Inflammatory macrophage (primary cell): ENCODE data around the gene MYRFL.
A peak's percentile ranks its signal among the peaks of the same experiment; 100 is the strongest.

ENCODE experiments used
- DNase-seq, 2 donors: peaks; one replicate each; pipeline ENCODE4 v3.0.0-alpha.2; 2020 to 2022

Gene MYRFL

DNA sequence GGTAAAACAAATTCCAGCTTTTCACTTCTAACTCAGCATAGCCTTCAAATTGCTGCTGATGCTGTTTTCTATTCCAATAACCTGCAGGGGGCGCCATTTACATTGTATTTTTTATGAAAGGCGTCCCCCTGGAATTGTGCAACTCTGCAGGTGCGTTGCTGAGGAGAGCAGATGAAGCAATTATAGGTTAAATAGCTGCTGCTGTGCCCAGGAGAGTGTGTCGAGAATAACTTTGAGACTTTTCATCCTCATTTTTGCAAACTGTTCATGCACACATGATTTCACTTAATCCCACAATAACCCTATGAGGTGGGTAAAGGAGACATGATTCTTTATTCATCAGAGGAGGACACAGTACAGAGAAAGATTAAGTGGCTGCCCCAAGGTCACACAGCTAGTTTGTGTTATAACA is 75.7 kb downstream of the MYRFL start:
- DNase-seq = peak; percentile 37 to 54

DNA sequence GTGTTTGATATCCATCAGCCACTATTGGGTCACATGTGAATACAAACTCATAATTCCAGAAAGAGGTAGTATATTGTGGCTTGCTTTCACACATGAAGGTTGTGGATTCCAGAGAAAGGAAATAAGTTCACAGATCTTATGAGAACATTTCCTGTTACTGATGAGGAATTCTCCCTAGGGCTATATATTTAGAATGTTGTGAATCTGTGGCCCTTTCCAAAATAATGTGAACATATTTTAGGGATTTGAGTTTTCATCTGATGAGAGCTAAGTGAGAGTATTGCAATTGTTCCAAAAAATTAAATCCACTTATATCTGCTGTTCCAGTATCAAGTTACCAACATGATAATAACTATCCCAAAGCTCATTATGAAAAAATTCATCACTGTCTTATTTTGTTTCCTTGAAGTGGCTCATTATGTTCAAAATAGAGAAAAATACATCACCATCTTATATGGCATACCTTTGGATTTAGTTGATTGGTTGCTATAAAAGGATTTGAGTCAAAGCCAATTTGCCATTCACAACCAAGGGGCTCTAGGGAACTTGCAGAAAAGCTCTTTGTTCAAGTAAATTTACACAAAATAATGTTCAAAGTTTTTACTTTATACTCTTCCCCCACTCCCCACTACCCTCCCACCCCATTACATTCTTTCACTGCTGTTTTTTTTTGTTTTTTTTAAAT is 76.3 kb downstream of the MYRFL start:
- DNase-seq = no peak

DNA sequence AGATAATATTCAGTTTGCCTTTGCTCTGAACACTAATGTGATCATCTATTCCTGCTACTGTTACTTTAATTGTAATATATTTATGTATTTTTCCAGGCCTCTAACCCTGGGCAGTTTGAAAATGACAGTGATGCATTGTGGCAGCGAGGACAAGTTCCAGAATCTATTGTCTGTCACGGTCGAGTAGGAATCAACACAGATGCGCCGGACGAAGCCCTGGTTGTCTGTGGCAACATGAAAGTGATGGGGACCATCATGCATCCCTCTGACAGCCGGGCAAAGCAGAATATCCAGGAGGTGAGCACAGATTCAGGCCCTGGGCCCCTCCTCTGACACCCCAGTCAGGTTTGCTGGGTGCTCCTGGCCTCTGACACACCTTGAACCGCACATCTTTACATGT is 78.5 kb downstream of the MYRFL start:
- DNase-seq = no peak

DNA sequence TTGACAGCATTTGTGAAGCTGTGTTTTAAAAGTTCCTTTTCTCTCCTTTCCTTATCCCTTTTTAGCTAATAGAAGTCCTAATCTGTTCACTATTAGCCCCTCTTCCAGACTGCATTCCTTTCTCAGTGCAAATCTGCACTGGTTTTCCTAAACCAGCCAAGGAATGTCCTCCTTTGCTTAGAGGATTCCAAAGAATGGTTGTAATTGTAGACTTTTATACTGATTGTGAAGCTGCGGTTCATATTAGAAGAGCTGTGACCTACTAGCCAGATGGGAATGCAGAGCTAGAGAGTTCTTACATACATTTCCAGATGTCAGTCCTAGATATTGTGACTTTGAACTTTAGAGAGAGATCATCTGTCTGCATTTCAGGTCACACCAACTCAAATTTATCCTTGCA is 79.8 kb downstream of the MYRFL start:
- no peak for DNase-seq

DNA sequence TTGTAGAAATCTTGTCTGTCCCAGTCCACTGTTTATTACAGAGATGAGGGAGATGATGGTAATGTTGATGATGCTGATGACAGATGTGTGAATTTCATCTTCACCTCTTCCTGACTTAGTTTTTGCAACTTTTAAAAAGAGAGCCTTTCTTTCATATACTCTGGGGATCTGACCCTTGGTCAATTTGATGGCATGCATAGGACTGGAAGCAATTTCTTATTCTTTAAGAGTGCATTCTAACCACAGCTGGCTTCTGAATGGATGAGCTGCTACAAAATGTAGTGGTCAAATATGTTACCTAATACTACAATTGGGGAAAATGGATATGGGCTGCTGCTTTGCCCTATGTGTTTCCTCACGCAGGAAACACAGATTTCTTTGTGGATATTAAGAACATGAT is 80.8 kb downstream of the MYRFL start:
- no peak for DNase-seq

DNA sequence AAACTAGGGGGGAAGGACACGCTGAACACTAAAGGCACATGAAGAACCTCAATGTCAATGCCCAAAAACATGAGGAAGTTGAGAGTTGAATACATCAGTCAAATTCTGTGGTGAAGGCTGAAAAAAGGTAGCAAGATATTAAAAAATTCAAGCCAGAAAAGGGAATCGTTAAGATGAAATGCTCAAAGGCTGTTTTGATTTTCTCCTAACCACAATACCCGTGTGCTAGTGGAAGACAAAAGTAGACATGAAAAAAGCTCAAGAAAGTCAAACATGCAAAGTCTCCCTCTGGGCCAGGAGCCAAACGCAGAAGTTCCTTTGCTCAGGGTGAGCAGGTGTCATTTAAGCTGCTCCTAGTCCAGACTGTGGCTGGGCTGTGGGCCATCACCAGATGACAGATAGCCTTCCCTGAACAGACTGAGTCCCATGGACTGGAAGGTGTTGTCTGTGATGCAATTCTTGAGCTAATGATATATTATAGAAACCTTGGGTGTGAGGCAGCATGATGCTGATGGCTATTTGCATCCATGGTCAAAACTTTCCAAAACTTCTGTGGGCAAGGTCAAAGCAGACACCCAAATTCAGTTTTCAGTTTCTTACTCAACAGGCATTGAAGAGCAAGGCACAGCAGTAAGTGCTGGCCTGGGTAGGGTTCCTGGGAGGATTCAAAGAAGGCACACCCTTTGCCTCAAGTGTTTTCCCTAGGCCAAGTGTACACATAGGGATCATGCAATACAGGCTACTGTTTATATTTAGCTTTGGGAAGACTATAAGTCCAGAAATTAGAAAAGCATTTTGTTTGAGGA is 81.6 kb downstream of the MYRFL start:
- no peak for DNase-seq

DNA sequence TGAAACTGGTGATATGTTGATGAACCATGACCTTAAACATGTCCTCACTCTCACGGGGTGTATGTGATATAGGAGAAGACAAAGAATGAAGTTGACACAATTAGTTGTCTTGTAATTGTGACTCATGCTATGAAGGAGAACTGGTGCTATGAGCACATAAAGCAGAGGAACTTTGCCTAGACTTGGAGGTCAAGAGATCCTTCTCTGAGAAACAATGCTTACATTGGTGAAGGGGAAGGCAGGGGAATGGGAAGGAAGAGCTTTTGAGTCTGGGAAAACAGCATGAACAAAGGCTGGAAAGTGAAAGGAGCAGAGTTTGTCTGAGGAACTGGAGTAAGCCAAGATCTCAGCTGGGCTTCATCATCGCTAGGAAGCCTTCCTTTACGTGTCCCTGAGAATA is 83.2 kb downstream of the MYRFL start:
- peak; percentile 84 to 87 for DNase-seq

DNA sequence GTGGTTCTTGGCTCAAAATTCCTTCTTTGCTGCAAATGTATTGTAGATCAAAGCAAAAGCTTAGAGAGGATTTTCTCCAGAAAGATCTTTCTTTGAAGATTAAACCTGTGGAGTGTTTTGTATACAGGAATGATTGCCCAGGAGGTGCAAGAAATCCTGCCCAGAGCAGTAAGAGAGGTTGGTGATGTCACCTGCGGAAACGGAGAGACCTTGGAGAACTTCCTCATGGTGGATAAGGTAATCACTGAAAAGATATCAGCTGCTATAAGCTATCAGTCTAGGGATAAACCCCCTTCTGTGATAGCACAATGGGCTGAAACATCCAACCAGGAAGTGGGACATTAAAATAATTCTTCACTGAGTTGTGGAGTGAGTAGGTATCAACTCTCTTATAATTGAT is 85.7 kb downstream of the MYRFL start:
- no peak for DNase-seq

DNA sequence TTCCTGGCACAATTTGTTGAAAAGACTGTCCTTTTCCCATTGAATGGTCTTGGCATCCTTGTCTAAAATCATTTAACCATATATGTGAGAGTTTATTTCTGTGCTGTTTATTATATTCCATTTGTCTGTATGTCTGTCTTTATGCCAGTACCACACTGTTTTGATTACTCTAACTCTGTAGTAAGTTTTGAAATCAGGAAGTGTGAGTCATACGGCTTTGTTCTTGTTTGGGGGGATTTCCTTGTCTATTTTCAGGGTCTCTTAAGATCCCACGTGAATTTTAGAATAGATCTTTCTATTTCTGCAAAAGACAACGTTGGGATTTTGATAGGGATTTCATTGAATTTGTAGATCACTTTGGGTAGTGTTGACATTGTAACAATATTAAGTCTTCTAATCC is 88.5 kb downstream of the MYRFL start:
- DNase-seq = peak; percentile 30 to 41

DNA sequence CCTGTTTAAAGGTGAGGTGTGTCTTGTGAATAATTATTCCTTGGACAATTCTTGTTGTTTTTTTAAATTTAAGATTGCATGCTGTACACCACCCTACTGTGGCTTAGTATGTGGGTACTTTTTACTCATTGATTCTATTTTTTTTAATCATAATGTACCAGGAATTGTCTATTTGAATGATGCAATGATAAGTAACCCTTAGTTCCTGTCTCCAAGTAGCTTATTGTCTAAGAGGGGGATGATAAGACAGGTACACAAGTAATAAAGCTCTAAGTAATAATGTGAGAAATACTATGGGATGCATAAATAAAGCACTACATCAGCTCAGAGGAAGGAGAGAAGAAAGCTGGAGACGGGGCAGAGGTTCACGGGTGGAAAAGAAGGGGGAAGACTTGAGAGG is 90.9 kb downstream of the MYRFL start:
- no peak for DNase-seq

DNA sequence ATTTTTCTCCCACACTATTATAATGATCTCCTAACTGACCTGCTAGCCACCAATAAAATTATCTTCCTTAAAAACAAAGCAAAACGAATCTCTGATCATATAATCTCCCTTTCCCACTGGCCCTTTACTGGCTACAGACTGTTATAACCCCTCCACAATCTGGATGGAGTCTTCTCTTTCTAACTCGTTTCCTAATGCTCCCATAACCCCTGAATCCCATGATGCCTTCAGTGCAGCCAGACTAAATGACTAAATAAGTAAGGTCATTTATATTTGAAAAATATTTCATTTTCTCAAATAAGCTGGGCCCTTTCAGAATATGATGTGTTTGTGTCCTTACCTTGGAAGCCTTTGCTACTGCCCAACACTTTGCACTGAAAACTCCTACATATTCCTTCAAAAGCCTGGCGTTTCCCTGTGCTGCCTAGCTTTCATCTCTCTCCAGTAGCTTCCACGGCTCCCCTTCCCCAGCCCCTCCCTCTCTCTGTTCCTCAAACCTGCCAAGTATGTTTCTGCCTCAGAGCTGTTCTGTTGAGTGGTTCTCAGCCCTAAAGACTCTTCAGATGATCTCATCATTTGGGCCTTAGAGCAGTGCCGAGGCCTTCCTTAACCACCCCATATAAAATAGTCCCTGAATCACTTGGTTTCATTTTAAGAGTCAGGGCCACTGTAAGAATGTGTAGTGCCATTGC is 91.7 kb downstream of the MYRFL start:
- no peak for DNase-seq

DNA sequence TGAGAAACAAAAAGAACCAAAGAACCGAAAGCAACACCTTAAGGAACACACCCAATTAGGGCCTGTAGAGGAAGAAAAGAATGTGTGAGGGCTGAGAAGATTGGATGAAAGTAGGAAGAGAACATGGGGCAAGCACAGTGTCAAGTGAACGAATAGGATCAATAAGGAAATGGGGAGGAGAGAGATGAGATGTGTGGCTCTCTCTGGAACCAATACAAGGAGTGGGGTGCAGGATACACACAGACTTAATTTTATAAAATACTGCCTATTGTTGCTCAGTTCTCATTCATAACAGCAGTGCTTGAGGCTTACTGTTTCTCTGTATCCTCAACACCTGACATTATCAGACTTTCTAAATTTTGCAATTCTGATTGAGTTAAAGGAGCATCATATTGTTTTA is 93.3 kb downstream of the MYRFL start:
- no peak for DNase-seq

DNA sequence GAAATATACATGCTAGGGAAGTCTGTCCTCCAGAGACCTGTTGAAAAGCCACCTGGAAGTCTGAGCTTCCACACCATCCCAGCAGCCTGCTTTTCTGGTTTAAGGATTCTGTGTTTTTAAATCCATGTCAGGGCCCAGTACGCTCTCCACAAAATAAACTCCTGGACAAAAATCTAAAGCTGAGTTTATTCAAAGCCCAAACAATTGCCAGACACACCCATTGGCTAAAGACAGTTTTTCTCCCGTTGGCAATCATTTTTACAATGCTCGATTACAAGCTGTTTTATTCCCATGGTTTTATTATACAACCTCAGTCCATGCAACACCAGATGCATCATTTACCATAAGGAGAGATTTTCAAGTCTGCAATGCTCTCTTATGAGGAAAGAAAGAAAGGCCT is 94.5 kb downstream of the MYRFL start:
- no peak for DNase-seq

DNA sequence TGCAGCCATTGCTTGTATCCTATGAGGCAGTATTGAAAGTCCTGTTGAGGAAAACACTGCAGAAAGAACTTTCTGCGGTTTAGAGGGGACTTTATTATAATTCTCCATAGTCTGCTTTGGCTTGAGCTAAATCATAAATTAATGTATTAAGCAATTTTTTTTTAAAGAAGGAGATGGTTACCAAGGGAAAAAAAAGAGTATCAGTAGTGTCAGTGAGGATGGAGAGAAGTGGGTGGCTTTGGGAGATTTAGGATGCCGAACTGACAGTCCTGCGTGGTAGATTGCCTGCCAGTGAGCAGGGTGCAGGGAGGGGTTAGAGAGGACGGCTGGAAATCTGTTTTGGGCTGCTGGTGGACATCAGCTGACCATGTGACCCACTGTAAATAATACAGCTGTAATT is 96.8 kb downstream of the MYRFL start:
- no peak for DNase-seq

DNA sequence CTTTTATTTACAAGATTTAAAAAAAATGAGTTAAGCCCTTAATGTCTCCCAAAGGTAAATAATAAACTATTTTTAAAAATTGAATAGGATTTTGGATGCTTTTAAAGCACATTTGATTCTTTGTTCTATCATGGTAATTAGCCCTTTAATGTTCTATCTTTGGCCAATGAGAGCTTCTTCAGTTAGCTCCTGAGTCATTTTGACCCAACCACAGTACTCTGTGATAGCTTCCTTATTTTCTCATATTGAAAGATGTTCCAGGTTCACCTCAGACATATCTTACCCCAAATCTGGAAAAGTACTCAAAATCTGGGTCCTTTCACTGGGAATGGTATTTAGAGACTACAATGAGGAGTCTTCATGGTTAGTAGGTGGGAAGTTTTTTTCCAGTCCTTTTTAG is 98.0 kb downstream of the MYRFL start:
- DNase-seq = no peak

DNA sequence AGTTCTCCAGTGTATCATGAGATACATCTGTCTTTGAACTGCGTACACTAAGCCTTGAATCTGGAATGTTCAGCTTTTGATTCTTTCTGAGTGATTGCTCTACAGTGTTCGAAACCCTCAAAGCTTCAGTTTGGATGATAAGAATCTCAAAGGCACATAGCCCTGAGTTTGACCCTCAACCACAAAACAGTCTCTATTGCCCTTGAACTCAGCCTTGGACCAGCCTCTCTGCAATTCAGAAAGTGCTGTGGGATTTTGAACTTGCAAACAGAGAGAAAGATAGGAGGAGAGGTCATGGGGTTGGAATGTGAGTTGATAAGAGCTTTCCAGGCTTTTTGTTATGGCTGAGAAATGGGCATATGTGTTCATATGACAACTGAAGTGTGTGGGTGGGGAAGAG is 100.3 kb downstream of the MYRFL start:
- no peak for DNase-seq

DNA sequence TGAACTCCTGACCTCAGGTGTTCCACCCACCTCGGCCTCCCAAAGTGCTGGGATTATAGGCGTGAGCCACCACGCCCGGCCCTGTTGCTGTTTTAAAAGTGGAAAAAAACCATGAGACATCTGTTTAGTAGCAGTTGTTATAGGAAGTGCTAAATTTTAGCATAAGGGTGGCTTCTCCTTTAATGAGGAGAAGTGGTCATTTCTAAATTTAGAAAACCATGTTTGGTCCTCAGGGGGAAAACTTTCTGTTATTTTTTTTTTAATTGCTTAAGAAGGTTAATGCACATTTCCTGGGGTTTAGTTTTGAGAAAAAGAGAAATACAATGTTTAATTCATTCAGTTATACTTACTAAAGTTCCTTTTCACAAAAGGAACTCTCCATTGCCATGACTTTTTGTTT is 102.1 kb downstream of the MYRFL start:
- peak; percentile 54 to 77 for DNase-seq

DNA sequence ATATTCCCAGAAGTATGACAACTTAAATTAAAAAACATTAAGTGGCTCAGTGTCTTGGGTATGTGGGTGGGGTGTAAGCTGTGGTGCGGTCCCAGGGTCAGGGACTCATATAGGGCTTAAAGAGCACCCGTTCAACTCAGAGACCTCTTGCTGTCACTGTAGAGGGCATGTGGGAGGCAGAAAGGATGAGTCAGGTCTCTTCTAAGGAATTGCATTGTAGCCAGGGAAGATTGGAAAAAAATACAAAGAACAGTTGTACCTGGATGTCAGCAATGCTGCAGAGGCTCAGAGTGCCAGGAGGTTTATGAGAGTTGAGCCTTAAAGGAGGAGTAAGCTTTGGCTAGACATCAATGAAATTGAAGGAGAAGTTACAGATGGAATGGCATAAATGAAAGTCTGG is 104.1 kb downstream of the MYRFL start:
- no peak for DNase-seq

DNA sequence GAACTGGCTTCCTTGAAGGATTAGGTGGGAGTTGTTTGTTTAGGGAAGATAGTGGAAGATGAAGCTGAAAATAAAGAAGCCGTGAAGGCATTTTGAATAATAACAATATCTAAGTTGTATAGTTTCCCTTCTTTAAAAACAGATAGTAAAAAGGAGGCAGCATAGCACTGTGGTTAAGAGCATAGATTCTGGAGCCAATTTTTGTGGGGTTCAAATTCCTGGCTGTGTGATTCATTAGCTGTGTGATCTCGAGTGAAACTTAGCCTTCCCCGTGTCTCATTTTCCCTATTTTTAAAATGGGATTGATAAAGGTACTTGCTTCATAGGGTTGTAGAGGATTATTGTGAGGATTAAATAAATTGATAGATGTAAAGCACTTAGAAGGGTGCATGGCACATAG is 104.5 kb downstream of the MYRFL start:
- no peak for DNase-seq

DNA sequence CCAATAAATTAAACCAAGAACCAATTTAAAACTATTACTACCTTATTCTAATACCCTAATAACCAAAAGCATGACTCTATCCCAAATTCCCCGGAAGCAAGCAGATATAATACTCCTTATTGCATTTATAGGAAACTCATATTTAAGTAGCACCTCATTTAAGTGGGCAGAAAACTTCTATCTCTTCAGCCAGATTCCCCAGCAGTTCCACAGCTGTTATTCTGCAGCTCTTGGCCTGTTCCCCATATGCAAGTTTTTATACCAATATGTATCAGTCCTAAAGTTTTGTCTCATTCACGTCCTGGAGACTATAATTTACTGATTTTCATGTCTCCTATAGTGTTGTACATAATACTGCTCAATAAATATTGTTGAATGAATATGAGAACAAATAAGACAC is 106.5 kb downstream of the MYRFL start:
- no peak for DNase-seq

DNA sequence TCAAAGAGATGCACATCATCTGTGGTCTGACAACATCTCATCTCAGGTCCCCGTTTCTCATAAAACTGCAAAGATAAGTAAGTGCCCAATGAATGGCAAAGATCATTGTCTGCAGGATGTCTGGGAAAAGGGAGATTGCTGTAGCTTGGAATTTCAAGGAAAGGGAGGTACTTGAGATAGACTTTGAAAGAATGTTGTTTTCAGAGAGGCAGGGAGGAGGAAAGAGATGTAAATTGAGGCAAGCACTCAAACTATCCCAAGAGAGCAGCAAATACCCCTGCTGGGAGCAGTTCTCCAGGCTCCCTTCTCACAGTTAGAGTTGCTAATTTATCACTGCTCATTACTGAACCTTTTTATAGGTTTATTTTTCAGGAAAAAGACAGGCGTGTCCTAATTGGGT is 107.1 kb downstream of the MYRFL start:
- no peak for DNase-seq

DNA sequence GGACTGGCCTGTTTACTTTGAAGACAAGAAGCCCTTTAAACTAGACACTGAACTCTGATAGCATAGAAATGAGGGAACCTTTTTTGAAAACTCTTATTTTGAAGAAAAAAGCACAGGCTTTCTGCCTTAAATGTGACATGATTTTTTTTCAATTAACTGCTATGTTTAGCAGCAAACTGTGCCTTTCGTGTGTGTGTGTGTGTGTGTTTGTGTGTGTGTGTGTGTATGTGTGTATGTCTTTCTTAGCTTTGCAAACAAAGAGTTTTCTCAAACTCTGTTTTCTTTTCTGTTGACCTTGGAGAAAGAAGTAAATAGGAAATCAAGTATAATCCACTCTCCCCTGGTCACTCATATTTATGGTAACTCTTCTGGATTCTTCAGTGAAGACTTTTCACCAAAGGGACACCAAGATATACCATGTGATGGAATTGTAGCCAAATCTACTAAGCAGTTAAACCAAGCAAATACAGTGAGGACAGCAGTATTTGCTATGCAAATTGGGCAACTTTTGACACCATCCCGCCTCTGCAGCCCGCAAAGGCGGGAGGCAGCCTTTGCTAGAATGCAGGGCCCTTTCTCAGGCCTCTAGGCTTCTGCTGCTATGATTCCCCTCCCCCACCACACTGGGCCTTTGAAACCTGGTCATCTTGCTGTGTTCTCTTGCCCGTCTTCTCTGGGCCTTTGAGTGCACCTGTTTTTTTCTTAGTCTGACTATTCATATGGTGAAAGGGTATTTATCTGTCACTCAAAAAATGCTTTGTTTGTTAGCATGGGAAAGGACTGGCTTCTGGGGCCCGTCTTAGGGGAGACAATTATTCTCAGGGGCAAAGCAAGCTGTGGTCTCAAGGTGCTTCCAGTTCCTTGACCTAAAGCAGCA is 107.9 kb downstream of the MYRFL start:
- DNase-seq = no peak

DNA sequence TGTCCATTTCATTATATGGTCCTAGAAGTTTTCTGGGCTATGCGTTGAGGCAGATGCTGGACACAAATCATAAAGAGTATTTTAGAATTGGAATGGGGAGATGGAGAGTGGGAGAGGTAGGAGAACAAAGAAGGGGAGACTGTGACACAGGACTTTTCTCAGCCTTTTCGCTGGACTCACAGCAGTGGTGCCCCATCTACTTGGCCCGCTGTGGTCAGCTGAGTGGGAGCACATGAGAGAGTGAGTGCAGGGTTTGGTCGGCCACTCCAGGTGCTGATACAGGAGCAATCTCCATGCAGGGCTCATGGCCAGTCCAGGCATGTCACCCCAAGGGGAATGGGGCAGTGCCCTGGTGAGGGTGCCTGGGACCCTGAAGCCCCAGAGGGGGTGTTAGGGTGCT is 109.0 kb downstream of the MYRFL start:
- DNase-seq = no peak
